HEK293 (cell line): ENCODE results near the gene SLC2A4.

Experiments used
- CTCF ChIA-PET: fragments of 350-600 bp; formaldehyde crosslinking; extraction: SDS; loops from one replicate; lab custom pipeline; 2021; ENCODE audit warnings: antibody characterized with exemption; lab: Yijun Ruan, JAX
- POLR2A ChIA-PET: fragments of 300-600 bp; formaldehyde crosslinking; extraction: SDS; loops from one replicate; lab custom pipeline; 2020; ENCODE audit warnings: antibody characterized with exemption, inconsistent platforms; lab: Yijun Ruan, JAX
- H3K27ac ChIP-seq: fragments of 200-500 bp; sonication (Bioruptor generic); 2 replicates; pipeline ENCODE4 v1.5.1; 2014; ENCODE audit warnings: low read depth, low read length, control low read depth, inconsistent platforms; ENCODE audit errors: extremely low read depth
- H3K36me3 ChIP-seq, 2 experiments: fragments of 200-500 bp in 1 of 2; sonication (Bioruptor generic) in 1 of 2; 1 replicate in 1 of 2; 2 replicates in 1 of 2; pipeline ENCODE4 v1.5.1; 2014 to 2017; ENCODE audit warnings: inconsistent platforms in 2 of 2, low read length in 2 of 2; ENCODE audit not compliant: control insufficient read depth in 2 of 2, insufficient read depth in 1 of 2
- H3K4me1 ChIP-seq: fragments of 200-500 bp; sonication (Bioruptor generic); 2 replicates; pipeline ENCODE4 v1.5.1; 2014; ENCODE audit warnings: mild to moderate bottlenecking, low read length, inconsistent platforms; ENCODE audit not compliant: control insufficient read depth, insufficient read depth
- H3K4me3 ChIP-seq: 2 replicates; pipeline ENCODE4 v1.5.1; 2011; ENCODE audit warnings: low read depth, mild to moderate bottlenecking, control low read depth, low read length, moderate library complexity
- H3K9me3 ChIP-seq: fragments of 200-500 bp; sonication (Bioruptor generic); 2 replicates; pipeline ENCODE4 v1.5.1; 2014; ENCODE audit warnings: low read depth, low read length, inconsistent platforms; ENCODE audit not compliant: control insufficient read depth, insufficient read depth
- GLI2 ChIP-seq: fragments of 450-650 bp; formaldehyde crosslinking; IDR thresholded peaks from 2 replicates; pipeline ENCODE4; 2017; ENCODE audit warnings: missing biosample characterization, missing genetic modification characterization, low read depth, borderline replicate concordance
- GLIS1 ChIP-seq: fragments of 450-650 bp; formaldehyde crosslinking; IDR thresholded peaks from 2 replicates; pipeline ENCODE4 v1.5.1; 2016; ENCODE audit warnings: missing biosample characterization, missing genetic modification characterization
- KLF8 ChIP-seq: fragments of 450-650 bp; formaldehyde crosslinking; IDR thresholded peaks from 2 replicates; pipeline ENCODE4 v1.5.1; 2016; ENCODE audit warnings: missing biosample characterization, missing genetic modification characterization
- PRDM10 ChIP-seq: fragments of 450-650 bp; formaldehyde crosslinking; IDR thresholded peaks from 2 replicates; pipeline ENCODE4 v1.5.1; 2016; ENCODE audit warnings: missing biosample characterization, missing genetic modification characterization
- SCRT2 ChIP-seq: fragments of 450-650 bp; formaldehyde crosslinking; IDR thresholded peaks from 2 replicates; pipeline ENCODE4 v1.5.1; 2016; ENCODE audit warnings: missing biosample characterization, missing genetic modification characterization
- ZBTB21 ChIP-seq: fragments of 450-650 bp; formaldehyde crosslinking; IDR thresholded peaks from 2 replicates; pipeline ENCODE4 v1.5.1; 2017; ENCODE audit warnings: missing biosample characterization, missing genetic modification characterization
- ZFHX2 ChIP-seq: fragments of 450-650 bp; formaldehyde crosslinking; conservative IDR thresholded peaks from 2 replicates; pipeline ENCODE4 v1.5.1; 2016; ENCODE audit warnings: missing biosample characterization, missing genetic modification characterization
- ZNF211 ChIP-seq: fragments of 450-650 bp; formaldehyde crosslinking; IDR thresholded peaks from 2 replicates; pipeline ENCODE4 v1.5.1; 2016; ENCODE audit warnings: low read depth, missing biosample characterization, missing genetic modification characterization
- ZNF302 ChIP-seq: fragments of 450-650 bp; formaldehyde crosslinking; IDR thresholded peaks from 2 replicates; pipeline ENCODE4 v1.5.1; 2016; ENCODE audit warnings: missing biosample characterization, missing genetic modification characterization, low read depth
- ZNF558 ChIP-seq: fragments of 450-650 bp; formaldehyde crosslinking; IDR thresholded peaks from 2 replicates; pipeline ENCODE4 v1.5.1; 2016; ENCODE audit warnings: missing biosample characterization, missing genetic modification characterization
- ZNF580 ChIP-seq: fragments of 450-650 bp; formaldehyde crosslinking; IDR thresholded peaks from 2 replicates; pipeline ENCODE4 v1.5.1; 2016; ENCODE audit warnings: missing biosample characterization, missing genetic modification characterization
- ZNF600 ChIP-seq: fragments of 450-650 bp; formaldehyde crosslinking; IDR thresholded peaks from 2 replicates; pipeline ENCODE4 v1.5.1; 2016; ENCODE audit warnings: missing biosample characterization, missing genetic modification characterization
- ZNF610 ChIP-seq: fragments of 450-650 bp; formaldehyde crosslinking; IDR thresholded peaks from 2 replicates; pipeline ENCODE4 v1.5.1; 2016; ENCODE audit warnings: missing biosample characterization, missing genetic modification characterization, borderline replicate concordance
- ZNF837 ChIP-seq: fragments of 450-650 bp; formaldehyde crosslinking; IDR thresholded peaks from 2 replicates; pipeline ENCODE4 v1.5.1; 2016; ENCODE audit warnings: missing biosample characterization, missing genetic modification characterization
- TF ChIP-seq, protein P1 (sequence below): fragments of 450-650 bp; IDR thresholded peaks from 2 replicates; pipeline ENCODE4 v1.5.1; 2018; ENCODE audit warnings: missing biosample characterization, missing genetic modification characterization
- TF ChIP-seq, protein P2 (sequence below): fragments of 450-650 bp; formaldehyde crosslinking; IDR thresholded peaks from 2 replicates; pipeline ENCODE4 v1.5.1; 2016; ENCODE audit warnings: missing biosample characterization, missing genetic modification characterization, low read depth
- TF ChIP-seq, protein P3 (sequence below): fragments of 450-650 bp; formaldehyde crosslinking; IDR thresholded peaks from 2 replicates; pipeline ENCODE4 v1.5.1; 2017; ENCODE audit warnings: missing biosample characterization, mild to moderate bottlenecking, missing genetic modification characterization, moderate library complexity

SLC2A4 gene

GRCh38 chr17:7309628-7310027 lies 28.1 kb downstream of the SLC2A4 start (continued):
- no peak for TF ChIP-seq ZNF610
- no peak for TF ChIP-seq SCRT2 (tag by site-specific recombination)
- TF ChIP-seq ZBTB21 (tag by site-specific recombination), result no peak
- TF ChIP-seq ZNF580 (tag by site-specific recombination), result no peak
- TF ChIP-seq ZNF211 (tag by site-specific recombination), result no peak
- no peak for TF ChIP-seq ZNF837 (tag by site-specific recombination)
- no peak for TF ChIP-seq KLF8
- TF ChIP-seq, protein P1, sequence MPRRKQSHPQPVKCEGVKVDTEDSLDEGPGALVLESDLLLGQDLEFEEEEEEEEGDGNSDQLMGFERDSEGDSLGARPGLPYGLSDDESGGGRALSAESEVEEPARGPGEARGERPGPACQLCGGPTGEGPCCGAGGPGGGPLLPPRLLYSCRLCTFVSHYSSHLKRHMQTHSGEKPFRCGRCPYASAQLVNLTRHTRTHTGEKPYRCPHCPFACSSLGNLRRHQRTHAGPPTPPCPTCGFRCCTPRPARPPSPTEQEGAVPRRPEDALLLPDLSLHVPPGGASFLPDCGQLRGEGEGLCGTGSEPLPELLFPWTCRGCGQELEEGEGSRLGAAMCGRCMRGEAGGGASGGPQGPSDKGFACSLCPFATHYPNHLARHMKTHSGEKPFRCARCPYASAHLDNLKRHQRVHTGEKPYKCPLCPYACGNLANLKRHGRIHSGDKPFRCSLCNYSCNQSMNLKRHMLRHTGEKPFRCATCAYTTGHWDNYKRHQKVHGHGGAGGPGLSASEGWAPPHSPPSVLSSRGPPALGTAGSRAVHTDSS (tag by site-specific recombination), result no peak
- TF ChIP-seq GLIS1 (tag by site-specific recombination), result no peak
- TF ChIP-seq, protein P2, sequence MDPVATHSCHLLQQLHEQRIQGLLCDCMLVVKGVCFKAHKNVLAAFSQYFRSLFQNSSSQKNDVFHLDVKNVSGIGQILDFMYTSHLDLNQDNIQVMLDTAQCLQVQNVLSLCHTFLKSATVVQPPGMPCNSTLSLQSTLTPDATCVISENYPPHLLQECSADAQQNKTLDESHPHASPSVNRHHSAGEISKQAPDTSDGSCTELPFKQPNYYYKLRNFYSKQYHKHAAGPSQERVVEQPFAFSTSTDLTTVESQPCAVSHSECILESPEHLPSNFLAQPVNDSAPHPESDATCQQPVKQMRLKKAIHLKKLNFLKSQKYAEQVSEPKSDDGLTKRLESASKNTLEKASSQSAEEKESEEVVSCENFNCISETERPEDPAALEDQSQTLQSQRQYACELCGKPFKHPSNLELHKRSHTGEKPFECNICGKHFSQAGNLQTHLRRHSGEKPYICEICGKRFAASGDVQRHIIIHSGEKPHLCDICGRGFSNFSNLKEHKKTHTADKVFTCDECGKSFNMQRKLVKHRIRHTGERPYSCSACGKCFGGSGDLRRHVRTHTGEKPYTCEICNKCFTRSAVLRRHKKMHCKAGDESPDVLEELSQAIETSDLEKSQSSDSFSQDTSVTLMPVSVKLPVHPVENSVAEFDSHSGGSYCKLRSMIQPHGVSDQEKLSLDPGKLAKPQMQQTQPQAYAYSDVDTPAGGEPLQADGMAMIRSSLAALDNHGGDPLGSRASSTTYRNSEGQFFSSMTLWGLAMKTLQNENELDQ (tag by site-specific recombination), result no peak

GRCh38 chr17:7311110-7311705 lies 29.7 kb downstream of the SLC2A4 start:
- Histone ChIP-seq H3K9me3 (no peaks in the 10 kb centered on the region), H3K4me1 (peaks cover 21% of the 10 kb centered on the region), H3K36me3 (peaks cover 35 to 58% of the 10 kb centered on the region in 2 experiments), H3K27ac (peak overlapping the region; percentile 42; the same call in 1 of the 2 replicates), H3K4me3 (no peak overlapping the region)
- POLR2A ChIA-PET, result interaction anchor here (1.2 to 3.9 kb wide), 3 partner anchors 13 to 25 kb away, joined by 3 to 36 read pairs (median 5); partner anchors contain the start of genes ACAP1 and NEURL4
- CTCF ChIA-PET, result interaction anchor here (1.7 to 4.1 kb wide), 2 partner anchors 13 to 15 kb away, joined by 4 to 22 read pairs; no protein-coding TSS in a partner anchor
- TF ChIP-seq PRDM10 (peak; percentile 54), GLI2 (tag by site-specific recombination) (no peak), ZNF600 (tag by site-specific recombination) (0 out of 2 replicates have a peak, but pooled peaks have one; percentile 50)

GRCh38 chr17:7312432-7313087 lies 31.0 kb downstream of the SLC2A4 start:
- Histone ChIP-seq H3K36me3 (peaks cover 35 to 67% of the 10 kb centered on the region in 2 experiments), H3K27ac (peak overlapping the region; percentile 54; the same call in 1 of the 2 replicates)
- TF ChIP-seq ZNF558 (tag by site-specific recombination) (no peak), ZFHX2 (tag by site-specific recombination) (no peak), ZNF302 (tag by site-specific recombination) (no peak), ZNF600 (tag by site-specific recombination) (0 out of 2 replicates have a peak, but pooled peaks have one; percentile 10)
- TF ChIP-seq, protein P3, sequence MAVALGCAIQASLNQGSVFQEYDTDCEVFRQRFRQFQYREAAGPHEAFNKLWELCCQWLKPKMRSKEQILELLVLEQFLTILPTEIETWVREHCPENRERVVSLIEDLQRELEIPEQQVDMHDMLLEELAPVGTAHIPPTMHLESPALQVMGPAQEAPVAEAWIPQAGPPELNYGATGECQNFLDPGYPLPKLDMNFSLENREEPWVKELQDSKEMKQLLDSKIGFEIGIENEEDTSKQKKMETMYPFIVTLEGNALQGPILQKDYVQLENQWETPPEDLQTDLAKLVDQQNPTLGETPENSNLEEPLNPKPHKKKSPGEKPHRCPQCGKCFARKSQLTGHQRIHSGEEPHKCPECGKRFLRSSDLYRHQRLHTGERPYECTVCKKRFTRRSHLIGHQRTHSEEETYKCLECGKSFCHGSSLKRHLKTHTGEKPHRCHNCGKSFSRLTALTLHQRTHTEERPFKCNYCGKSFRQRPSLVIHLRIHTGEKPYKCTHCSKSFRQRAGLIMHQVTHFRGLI (tag by site-specific recombination), result peak; percentile 76
- TF ChIP-seq, all 188 proteins: peak for 2
- H3K9me3 ChIP-seq, result no peaks in the 10 kb centered on the region
- H3K4me1 ChIP-seq, result peaks cover 19% of the 10 kb centered on the region
- CTCF ChIA-PET, result interaction anchor here (0.9 to 4.1 kb wide), 6 partner anchors 9 to 248 kb away, joined by 3 to 22 read pairs (median 4); partner anchors contain the start of genes ACADVL, DLG4 and NEURL4
- H3K4me3 ChIP-seq, result no peak overlapping the region
- POLR2A ChIA-PET, result interaction anchor here (1.0 to 4.1 kb wide), 9 partner anchors 9 to 261 kb away, joined by 3 to 42 read pairs (median 4); partner anchors contain the start of genes DVL2, GABARAP, NEURL4 and PLSCR3
